A673 (cell line): Measurements from ENCODE around the gene MEF2B. TPM values are rescaled to one million over a fixed set of nuclear protein-coding genes. Genes with fewer than 3 reads are reported as not detected.

ENCODE experiments used
- BruUV-seq: library from RNA; stranded (reverse); fragments of 400-500 nt; replicated peaks from 2 replicates; lab custom pipeline; 2021; lab: Mats Ljungman, UMichigan
- CTCF ChIA-PET: fragments of 300-600 bp; sonication (Branson Sonifier 250); formaldehyde crosslinking; loops from one replicate; lab custom pipeline; 2022; ENCODE audit warnings: antibody characterized with exemption; lab: Charles Lee
- POLR2A ChIA-PET: fragments of 300-600 bp; sonication (Branson Sonifier 250); formaldehyde crosslinking; loops from one replicate; lab custom pipeline; 2022; ENCODE audit warnings: antibody characterized with exemption; ENCODE audit not compliant: low non-redundant PET; lab: Charles Lee
- DNase-seq: peaks from one replicate; pipeline ENCODE4 v3.0.0-alpha.2; 2015; ENCODE audit warnings: low spot score
- H3K27ac ChIP-seq: fragments of 200-600 bp; sonication (generic); 2 replicates; pipeline ENCODE4 v1.5.1; 2016; ENCODE audit warnings: mixed run types, low read depth, mild to moderate bottlenecking, mixed read lengths, antibody characterized with exemption, low read length; ENCODE audit not compliant: poor library complexity, severe bottlenecking
- H3K27me3 ChIP-seq: fragments of 200-600 bp; sonication (generic); replicated peaks from 2 replicates; pipeline ENCODE4 v1.6.1; 2017; ENCODE audit warnings: mixed run types, low read depth, mild to moderate bottlenecking, mixed read lengths, antibody characterized with exemption, low read length; ENCODE audit not compliant: insufficient read depth, poor library complexity
- H3K36me3 ChIP-seq: fragments of 200-600 bp; sonication (generic); 2 replicates; pipeline ENCODE4 v1.6.1; 2016; ENCODE audit warnings: mixed run types, mild to moderate bottlenecking, mixed read lengths, antibody characterized with exemption, low read length; ENCODE audit not compliant: insufficient read depth, poor library complexity, severe bottlenecking
- H3K4me1 ChIP-seq: fragments of 200-600 bp; sonication (generic); 2 replicates; pipeline ENCODE4 v1.6.1; 2017; ENCODE audit warnings: mixed run types, mild to moderate bottlenecking, mixed read lengths, antibody characterized with exemption, low read length; ENCODE audit not compliant: insufficient read depth, poor library complexity, severe bottlenecking
- H3K4me3 ChIP-seq: fragments of 200-600 bp; sonication (generic); 2 replicates; pipeline ENCODE4 v1.5.1; 2016; ENCODE audit warnings: low read depth, mixed run types, mild to moderate bottlenecking, mixed read lengths, low read length; ENCODE audit not compliant: poor library complexity, severe bottlenecking
- H3K9me3 ChIP-seq: fragments of 200-600 bp; sonication (generic); 2 replicates; pipeline ENCODE4 v1.6.1; 2016; ENCODE audit warnings: mixed run types, low read depth, mild to moderate bottlenecking, mixed read lengths, antibody characterized with exemption, low read length; ENCODE audit not compliant: poor library complexity, severe bottlenecking
- EZH2 ChIP-seq: fragments of 200-600 bp; sonication (generic); IDR thresholded peaks from 2 replicates; pipeline ENCODE4 v1.6.1; 2017; ENCODE audit warnings: borderline replicate concordance, low read depth, mild to moderate bottlenecking, mixed read lengths, antibody characterized with exemption, low read length; ENCODE audit not compliant: poor library complexity, severe bottlenecking
- intact Hi-C: fragments of 100-400 bp; cut with micrococcal nuclease; formaldehyde crosslinking; loops from one replicate; pipeline ENCODE4 v1.10.0; 2022; ENCODE audit not compliant: unreplicated experiment
- total RNA-seq: library from RNA; stranded (reverse); gene quantifications from 2 replicates; pipeline ENCODE4 v1.2.3, GENCODE V29; 2021
- TF ChIP-seq, protein P1 (sequence below): fragments of 300-800, 200-600 bp; sonication (generic); conservative IDR thresholded peaks from 2 replicates; pipeline ENCODE4 v1.5.1; 2017; ENCODE audit warnings: low read depth, mild to moderate bottlenecking, antibody characterized with exemption, low read length, moderate library complexity, mixed read lengths

The MEF2B gene
- total RNA-seq, 1 experiment from 2014 or later, result 2.9 TPM

DNA sequence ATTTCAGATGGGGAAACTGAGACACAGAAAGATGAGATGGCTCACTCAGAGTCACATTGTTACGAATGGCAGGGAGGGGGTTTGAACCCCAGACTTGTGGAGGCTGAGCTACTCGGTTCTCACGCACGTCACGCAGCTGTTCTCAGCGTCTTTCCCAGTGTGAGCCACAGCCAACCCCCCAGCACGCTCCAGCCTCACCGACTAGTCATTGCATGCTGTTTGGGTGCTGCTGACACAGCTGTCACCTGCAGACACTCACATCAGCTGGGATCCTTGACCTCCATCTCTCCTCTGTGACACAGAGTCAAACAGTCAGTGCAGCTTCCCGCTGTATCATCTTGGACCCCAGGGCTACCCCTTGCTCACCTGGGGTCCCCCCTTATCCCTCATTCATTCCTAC, 39.3 kb upstream of the MEF2B start:
- no peaks in the 10 kb centered on the region for H3K9me3 ChIP-seq
- no peak for DNase-seq
- H3K27me3 ChIP-seq, result peaks cover 26% of the 10 kb centered on the region
- no peak overlapping the region for H3K4me3 ChIP-seq
- CTCF ChIA-PET, result no interaction called here
- intact Hi-C loops, result no loop called here
- no TSS peak for BruUV-seq
- no peaks in the 10 kb centered on the region for H3K36me3 ChIP-seq
- POLR2A ChIA-PET, result no interaction called here
- TF ChIP-seq, protein P1, sequence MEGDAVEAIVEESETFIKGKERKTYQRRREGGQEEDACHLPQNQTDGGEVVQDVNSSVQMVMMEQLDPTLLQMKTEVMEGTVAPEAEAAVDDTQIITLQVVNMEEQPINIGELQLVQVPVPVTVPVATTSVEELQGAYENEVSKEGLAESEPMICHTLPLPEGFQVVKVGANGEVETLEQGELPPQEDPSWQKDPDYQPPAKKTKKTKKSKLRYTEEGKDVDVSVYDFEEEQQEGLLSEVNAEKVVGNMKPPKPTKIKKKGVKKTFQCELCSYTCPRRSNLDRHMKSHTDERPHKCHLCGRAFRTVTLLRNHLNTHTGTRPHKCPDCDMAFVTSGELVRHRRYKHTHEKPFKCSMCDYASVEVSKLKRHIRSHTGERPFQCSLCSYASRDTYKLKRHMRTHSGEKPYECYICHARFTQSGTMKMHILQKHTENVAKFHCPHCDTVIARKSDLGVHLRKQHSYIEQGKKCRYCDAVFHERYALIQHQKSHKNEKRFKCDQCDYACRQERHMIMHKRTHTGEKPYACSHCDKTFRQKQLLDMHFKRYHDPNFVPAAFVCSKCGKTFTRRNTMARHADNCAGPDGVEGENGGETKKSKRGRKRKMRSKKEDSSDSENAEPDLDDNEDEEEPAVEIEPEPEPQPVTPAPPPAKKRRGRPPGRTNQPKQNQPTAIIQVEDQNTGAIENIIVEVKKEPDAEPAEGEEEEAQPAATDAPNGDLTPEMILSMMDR, result no peak
- no peak for TF ChIP-seq EZH2
- no peak overlapping the region for H3K27ac ChIP-seq
- peaks cover 5% of the 10 kb centered on the region for H3K4me1 ChIP-seq

DNA sequence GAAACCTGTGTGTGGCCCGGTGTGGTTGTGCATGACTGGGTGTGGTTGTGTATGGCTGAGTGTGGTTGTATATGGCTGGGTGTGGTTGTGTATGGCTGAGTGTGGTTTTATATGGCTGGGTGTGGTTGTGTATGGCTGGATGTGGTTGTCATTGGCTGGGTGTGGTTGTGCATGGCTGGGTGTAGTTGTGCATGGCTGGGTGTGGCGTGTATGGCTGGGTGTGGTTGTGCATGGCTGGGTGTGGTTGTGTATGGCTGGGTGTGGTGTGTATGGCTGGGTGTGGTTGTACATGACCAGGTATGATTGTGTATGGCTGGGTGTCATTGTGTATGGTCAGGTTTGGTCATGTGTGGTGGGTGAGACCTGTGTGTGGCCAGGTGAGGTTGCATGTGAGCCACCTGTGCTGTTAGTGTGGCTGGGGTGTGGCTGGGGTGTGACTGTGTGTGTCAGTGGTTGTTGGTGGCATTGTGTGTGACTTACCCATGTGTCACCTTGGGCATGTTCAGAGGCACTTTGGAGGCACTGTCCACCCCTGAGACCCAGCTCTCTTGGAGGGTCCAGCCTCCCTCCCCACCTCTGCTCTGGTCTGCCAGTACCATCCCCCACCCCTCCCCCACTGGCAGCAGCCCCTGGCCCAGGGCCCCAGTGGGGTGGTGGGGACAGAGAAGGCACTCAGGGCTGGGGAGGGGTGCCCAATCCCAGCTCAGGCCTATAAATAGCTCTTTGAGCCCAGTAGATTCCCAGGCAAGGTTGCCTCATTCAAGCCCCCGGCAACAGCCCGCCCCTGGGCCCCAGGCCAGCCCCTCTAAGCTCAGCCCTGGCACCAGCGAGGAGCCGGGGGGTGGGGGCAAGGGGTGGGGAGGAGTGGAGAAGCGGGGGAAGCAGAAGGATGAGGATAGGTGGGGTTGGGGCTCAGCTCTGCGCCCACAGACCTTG, 37.8 kb upstream of the MEF2B start:
- CTCF ChIA-PET, result no interaction called here

DNA sequence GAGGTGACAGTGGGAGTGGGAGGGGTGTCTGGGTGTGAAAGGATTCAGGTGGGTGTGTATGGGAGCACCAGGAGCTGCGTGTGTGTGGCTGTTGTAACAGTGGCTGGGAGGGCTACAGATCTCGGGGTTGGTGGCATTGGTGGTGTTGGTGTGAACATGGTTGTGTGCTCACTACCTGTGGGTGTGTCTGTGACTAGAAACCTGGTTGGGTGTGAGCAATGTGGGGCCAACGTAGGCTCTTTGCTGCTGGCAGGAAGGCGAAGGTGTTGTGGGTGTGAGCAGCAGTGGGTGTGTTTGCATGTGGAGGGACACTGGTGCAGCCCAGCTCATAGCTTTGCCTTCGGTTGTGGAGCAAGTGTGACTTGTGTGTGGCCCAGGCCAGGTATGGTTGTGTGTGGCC, 36.9 kb upstream of the MEF2B start:
- CTCF ChIA-PET, result no interaction called here
- no peak for DNase-seq
- no peak overlapping the region for H3K4me3 ChIP-seq
- H3K4me1 ChIP-seq, result peaks cover 9% of the 10 kb centered on the region
- BruUV-seq, result no TSS peak
- peaks cover 9% of the 10 kb centered on the region for H3K27me3 ChIP-seq
- no peak for TF ChIP-seq EZH2
- TF ChIP-seq, protein P1, result no peak
- H3K27ac ChIP-seq, result no peak overlapping the region
- POLR2A ChIA-PET, result no interaction called here
- no peaks in the 10 kb centered on the region for H3K9me3 ChIP-seq
- intact Hi-C loops, result no loop called here
- no peaks in the 10 kb centered on the region for H3K36me3 ChIP-seq

More for the DNA sequence above, 37.8 kb upstream of the MEF2B start:
- no peaks in the 10 kb centered on the region for H3K36me3 ChIP-seq
- no peaks in the 10 kb centered on the region for H3K9me3 ChIP-seq
- peaks cover 19% of the 10 kb centered on the region for H3K27me3 ChIP-seq
- DNase-seq, result no peak
- BruUV-seq, result no TSS peak
- intact Hi-C loops, result no loop called here
- no peak for TF ChIP-seq EZH2
- TF ChIP-seq, protein P1, result no peak
- no peak overlapping the region for H3K4me3 ChIP-seq
- no peak overlapping the region for H3K27ac ChIP-seq
- H3K4me1 ChIP-seq, result no peaks in the 10 kb centered on the region
- POLR2A ChIA-PET, result no interaction called here
